C4-2B (cell line): ENCODE measurements around the gene CLIP2.

Experiments used
- CTCF ChIP-seq: fragments of 450-650 bp; conservative IDR thresholded peaks from 2 replicates; pipeline ENCODE4 v1.5.1; 2017; ENCODE audit warnings: mild to moderate bottlenecking
- ZFX ChIP-seq: fragments of 450-650 bp; IDR thresholded peaks from 2 replicates; pipeline ENCODE4 v1.6.1; 2017

GRCh38 chr7:74258639-74259038, 30.6 kb upstream of the CLIP2 start:
- TF ChIP-seq CTCF (no peak), ZFX (no peak)
